ENCODE results near the gene COPRS.
A peak's percentile ranks its signal among the peaks of the same experiment; 100 is the strongest.

The COPRS gene, protein sequence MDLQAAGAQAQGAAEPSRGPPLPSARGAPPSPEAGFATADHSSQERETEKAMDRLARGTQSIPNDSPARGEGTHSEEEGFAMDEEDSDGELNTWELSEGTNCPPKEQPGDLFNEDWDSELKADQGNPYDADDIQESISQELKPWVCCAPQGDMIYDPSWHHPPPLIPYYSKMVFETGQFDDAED
- long read RNA-seq, donor 1, transcript COPRS-201 (4 exons, 968 nt) = major isoform, 25 of 44 reads
- long read RNA-seq, donor 1, partial matches to known transcripts = 19 of 44 reads
- long read RNA-seq, donor 1, other reads (novel, unspliced or antisense) = 0 of 44 reads
- long read RNA-seq, donor 2, transcript COPRS-201 (4 exons, 968 nt) = major isoform, 23 of 38 reads
- long read RNA-seq, donor 2, partial matches to known transcripts = 14 of 38 reads
- long read RNA-seq, donor 2, other reads (novel, unspliced or antisense) = 0 of 38 reads
- long read RNA-seq, donor 3, transcript COPRS-201 (4 exons, 968 nt) = major isoform, 19 of 20 reads
- long read RNA-seq, donor 3, partial matches to known transcripts = 0 of 20 reads
- long read RNA-seq, donor 3, other reads (novel, unspliced or antisense) = 0 of 20 reads
- long read RNA-seq, donor 4, transcript COPRS-201 (4 exons, 968 nt) = major isoform, 28 of 41 reads
- long read RNA-seq, donor 4, partial matches to known transcripts = 13 of 41 reads
- long read RNA-seq, donor 4, other reads (novel, unspliced or antisense) = 0 of 41 reads
- long read RNA-seq, donor 5, transcript COPRS-201 (4 exons, 968 nt) = major isoform, 37 of 47 reads
- long read RNA-seq, donor 5, partial matches to known transcripts = 10 of 47 reads
- long read RNA-seq, donor 5, other reads (novel, unspliced or antisense) = 0 of 47 reads
- long read RNA-seq, donor 6, transcript COPRS-201 (4 exons, 968 nt) = major isoform, 20 of 29 reads
- long read RNA-seq, donor 6, partial matches to known transcripts = 9 of 29 reads
- long read RNA-seq, donor 6, other reads (novel, unspliced or antisense) = 0 of 29 reads
- long read RNA-seq, donor 7 = 0 reads
- long read RNA-seq, donor 8, transcript COPRS-201 (4 exons, 968 nt) = major isoform, 24 of 44 reads
- long read RNA-seq, donor 8, partial matches to known transcripts = 14 of 44 reads
- long read RNA-seq, donor 8, other reads (novel, unspliced or antisense) = 6 of 44 reads

DNA sequence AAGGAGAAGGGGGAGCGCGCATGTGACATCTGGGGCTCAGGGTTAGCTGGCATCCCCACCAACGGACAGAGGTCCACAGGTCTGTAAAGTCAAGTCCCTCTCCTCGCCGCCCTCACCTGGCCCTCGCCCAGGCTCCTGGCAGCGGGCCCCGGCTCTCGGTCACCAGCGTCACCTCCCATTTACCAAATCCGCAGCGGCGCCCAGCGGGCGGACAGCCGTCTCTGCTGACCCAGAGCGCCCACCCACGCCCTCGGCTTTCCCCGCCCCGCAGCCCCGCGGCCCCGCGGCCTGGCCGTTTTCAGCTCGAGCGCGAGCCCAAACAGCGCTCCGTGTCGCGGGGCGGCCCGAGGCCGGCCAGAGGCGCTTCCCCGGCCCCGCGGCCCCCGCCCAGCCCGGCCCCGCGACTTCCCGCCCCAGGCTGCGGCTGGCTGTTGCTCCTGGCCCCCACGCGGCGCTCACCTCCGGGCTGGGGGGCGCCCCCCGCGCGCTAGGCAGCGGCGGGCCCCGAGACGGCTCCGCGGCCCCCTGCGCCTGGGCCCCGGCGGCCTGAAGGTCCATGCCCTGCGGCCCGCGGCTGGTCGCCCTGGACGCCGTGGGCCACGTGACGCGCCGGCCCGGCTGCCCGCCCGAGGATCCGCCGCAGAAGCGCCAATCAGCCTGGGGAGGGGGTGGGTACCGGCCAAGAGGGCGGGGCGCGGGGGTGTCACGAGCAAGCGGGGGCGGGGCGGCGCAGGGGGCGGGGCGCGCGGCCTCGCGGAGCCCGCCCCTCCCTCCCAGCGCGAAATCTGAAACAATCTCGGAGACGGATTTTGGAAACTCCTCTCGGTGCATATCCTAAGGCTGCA, at the start of gene COPRS:
COPRS (minus strand) TSS at position 603 of the 845 bp plus-strand sequence; CDS start at position 558, 45 bp downstream.
- peak; percentile 67 for DNase-seq

DNA sequence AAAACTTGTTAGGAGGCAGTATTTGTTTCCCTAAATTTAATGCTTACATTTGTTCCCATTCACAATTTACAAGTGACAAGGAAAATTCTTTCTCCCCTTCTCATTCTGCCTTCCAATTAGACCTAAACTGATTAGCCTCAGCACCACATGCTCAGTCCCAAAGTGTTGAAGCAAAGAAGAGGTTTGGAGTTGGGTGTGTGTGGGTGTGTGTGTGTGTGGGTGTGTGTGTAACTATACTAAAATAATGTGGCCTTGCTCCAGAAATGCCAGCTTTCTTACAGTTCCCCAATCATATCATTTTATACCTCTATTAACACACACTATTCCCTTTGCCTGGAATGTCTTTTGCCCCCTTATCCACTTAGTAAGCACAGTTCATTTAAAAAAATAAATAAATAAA, 49.3 kb upstream of the COPRS start:
- DNase-seq = no peak

DNA sequence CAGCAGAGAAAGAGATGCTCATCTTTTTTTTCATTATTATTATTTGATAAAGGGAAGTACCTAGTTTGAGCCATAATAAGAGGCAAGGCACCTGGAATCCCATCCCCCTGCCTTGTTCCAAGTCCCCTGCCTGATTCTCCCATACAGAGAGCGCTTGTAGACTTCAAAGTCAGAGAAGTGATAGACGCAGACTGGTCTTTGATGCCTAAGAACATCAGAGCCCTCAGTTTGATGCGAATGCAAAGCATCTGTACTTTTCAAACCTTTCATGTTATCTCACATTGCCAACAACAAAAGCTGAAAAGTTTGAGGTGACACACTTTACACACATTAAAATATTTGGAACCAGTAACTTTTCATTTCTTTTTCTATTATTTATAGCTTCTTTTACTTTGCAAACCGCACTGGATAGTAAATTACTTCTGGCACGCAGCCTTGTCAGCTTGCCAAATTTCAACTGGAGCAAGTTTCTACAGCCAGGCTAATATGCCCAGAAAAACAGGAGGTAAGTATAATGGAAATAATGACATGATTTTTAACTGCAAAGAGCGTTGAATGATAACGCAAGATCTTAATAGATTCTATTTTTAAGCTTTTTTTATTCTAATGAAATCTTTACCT, 48.4 kb upstream of the COPRS start:
- DNase-seq = no peak

DNA sequence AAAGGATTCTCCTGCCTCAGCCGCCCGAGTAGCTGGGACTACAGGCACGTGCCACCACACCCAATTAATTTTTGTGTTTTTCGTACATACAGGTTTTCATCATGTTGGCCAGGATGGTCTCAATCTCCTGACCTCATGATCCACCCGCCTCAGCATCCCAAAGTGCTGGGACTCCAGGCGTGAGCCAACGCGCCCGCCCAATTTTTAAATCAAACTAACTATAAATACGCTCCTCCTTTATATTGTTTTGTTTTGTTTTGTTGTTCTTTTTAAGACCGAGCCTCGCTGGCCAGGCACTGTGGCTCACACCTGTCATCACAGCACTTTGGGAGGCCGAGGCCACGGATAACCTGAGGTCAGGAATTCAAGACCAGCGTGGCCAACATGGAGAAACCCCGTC, 44.4 kb upstream of the COPRS start:
- DNase-seq = no peak

DNA sequence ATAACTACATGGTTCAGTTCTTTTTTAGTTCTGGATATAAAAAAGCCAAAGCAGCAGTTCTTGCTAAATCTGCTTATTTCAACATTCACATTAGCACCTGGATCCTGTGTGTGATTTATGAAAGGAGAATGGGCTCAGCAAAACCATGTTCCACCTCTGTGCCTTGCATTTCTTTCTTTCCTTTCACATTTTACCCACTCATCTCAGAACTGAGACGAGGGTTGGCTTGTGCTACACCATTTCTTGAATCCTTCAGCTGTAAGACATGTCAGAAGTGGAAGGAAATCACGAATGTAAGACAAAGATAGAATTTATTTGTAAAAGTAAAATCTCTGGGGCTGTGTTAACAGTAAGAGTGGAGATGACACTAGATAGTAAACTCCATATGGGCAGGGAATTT, 43.6 kb upstream of the COPRS start:
- DNase-seq = no peak

GRCh38 chr17:31900877-31901276, 41.8 kb upstream of the COPRS start:
- no peak for DNase-seq

DNA sequence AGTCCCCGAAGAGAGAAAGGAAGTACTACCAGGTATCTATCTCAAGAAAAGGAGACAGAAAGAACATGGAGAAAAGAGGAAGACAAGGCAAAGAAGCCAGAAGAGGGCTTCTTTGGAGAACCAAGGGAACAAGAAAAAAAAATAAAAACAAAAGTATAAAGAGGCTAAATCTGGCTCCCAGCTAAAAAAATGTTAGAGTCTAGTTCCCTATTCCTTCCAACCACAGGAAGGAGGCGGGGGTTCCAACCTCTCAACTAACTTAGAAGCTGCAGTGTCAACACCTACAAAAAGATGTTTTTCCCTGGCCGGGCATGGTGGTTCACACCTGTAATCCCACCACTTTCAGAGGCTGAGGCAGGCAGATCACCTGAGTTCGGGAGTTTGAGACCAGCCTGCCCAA, 29.1 kb upstream of the COPRS start:
- DNase-seq = no peak

DNA sequence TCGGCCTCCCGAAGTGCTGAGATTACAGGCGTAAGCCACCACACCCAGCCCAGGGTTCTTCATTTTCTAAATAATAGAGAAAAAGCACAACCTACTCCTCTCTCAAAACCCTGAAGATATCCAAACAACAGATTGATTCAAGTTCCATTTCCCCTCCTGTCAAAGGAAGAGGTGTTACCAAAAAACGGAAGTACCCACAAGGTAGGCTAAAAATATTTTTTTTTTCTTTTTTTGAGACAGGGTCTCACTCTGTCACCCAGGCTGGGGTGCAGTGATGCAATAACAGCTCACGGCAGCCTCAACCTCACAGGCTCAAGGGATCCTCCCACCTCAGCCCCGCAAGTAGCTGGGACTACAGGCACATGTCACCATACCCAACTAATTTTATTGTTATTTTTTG, 23.5 kb upstream of the COPRS start:
- no peak for DNase-seq

DNA sequence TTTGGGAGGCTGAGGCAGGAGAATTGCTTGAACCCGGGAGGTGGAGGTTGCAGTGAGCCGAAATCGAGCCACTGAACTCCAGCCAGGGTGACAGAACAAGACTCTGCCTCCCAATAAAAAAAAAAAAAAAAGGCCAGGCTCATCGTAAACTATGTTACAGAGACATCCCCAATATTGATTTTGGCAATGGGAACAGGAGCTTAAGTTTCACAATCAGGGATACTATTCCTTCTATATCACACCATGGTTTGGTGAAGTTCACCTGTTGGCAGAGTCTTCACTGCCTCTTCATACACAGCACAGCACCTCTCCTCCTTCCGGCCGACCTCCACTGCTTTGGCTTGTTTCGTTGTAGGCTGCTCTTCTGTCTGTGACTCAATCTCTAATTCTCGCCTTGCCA, 21.3 kb upstream of the COPRS start:
- DNase-seq = no peak

DNA sequence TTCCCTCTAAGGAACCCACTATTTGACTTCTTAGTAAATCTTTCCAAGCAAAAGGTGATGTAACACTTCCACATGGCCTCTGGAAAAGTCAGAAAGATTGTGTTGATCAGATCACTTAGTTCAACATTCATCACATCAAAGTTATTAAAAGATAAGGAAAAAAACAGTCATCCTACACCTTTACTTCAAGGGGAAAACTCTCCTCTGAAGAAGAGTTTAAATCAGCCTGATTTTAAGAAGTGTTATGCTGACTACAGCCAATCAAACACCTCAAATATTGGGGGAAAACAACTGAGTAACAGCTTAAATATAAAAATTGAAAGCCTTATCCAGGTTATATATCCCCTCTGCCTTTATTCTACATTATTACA, 19.6 kb upstream of the COPRS start:
- DNase-seq = no peak

DNA sequence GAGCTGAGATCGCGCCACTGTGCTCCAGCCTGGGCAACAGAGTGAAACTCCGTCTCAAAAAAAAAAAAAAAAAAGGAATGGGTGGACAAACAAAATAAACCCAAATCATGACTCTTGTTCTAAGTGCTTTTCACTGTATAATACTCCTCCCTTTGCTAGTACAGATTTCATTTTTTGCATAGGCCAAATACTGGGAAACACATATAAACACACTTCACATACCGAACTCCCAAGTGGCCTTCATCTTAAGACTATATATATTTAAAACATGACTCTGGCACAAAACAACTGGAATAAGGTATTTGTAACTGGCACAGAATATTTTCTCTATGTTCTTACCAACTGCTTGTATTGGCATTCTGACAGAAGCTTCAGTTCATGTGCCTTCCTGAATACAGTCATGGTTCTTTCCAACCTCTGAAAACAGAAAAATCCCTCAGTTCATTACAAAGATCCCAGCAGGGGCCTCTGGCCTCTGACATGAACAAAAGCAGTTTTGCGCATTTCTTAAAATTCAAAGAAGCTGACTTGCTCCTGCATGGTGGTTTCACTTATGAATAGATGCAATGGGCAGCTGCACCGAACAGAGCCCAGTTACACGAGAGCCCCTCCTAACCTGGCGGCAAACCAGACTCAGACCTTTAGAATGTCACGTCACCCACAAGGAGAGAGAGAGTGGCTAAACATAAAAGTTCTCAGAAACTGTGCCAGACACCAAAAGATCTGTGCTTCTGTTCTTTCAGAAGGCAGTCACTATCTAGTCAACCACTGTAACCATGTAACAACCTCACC, 19.1 kb upstream of the COPRS start:
- no peak for DNase-seq

DNA sequence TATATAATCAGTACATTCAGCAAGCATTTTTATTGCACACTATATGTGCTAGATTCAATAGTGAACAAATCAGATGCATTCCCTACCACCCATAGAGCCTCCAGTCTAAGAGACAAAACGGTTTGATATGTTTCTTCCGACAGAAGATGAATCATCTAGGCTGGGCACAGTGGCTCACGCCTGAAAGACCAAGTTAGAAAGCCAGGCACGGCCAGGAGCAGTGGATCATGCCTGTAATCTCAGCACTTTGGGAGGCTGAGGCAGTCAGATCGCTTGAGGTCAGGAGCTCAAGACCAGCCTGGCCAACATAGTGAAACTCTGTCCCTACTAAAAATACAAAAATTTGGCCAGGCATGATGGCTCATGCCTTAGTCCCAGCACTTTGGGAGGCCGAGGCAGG, 18.3 kb upstream of the COPRS start:
- DNase-seq = no peak

GRCh38 chr17:31875081-31875480, 16.0 kb upstream of the COPRS start:
- no peak for DNase-seq

- no peak for DNase-seq
These were observed 10.9 kb upstream of the COPRS start for GRCh38 chr17:31869797-31870568.

GRCh38 chr17:31869031-31869430, 10.0 kb upstream of the COPRS start:
- DNase-seq = no peak

- peak; percentile 46 for DNase-seq
These were observed 504 bp upstream of the COPRS start for GRCh38 chr17:31859487-31860008.

DNA sequence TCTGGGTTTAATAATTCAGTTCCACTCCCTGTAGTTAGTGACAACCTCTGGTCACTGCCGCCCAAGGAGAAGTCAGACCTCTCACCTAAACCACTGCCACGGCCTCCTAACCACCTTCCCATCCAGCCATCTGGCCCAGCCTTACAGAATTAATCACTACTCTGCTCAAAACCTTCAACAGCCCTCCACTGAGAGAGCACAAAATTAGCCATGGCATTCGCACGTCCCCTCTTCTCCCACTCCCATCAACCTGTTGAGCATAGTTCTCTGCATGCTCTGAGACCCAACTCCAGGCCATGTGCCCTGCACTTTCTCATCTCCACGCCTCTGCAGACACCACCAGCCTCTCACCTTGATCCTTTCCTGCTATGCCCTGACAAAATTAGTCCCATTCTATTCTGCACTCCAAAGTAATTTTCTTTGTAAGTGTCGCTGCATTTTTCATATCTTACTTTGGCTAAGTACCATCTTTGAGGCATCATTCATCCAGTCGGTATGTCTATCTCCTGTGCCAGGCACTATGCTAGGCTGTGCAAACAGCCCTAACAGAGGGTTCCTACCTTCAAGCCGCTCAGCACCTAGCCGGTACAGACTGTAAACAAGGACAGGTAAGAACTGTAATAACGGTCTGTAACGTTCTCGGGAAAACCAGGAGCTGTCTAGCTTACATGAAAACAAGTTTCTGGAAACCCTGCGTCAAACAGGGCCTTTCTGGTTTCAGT, 963 bp downstream of the COPRS start:
- peak; percentile 7 for DNase-seq

DNA sequence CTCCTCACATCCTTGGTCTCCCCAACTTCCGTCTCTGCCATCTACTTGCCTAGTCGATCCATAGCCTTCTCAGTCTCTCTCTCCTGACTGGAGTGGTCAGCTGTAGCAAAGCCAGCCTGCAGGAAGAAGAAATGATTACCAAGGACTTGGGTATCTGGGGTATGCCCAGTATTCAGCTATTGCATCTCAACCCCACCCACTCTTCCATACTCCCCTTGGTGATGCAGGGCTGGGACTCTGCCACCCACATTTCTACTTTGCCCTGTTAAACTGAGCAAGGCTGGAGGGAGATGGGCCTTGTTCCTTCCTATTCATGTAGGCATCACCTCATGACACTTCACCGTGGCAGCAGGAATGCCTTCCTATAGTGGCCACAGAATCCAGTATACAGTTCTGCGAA, 2.3 kb downstream of the COPRS start:
- no peak for DNase-seq

- no peak for DNase-seq
These were observed 4.4 kb downstream of the COPRS start for GRCh38 chr17:31854672-31855071.
